ENCODE measurements around the gene UNC5C.

Gene UNC5C

DNA sequence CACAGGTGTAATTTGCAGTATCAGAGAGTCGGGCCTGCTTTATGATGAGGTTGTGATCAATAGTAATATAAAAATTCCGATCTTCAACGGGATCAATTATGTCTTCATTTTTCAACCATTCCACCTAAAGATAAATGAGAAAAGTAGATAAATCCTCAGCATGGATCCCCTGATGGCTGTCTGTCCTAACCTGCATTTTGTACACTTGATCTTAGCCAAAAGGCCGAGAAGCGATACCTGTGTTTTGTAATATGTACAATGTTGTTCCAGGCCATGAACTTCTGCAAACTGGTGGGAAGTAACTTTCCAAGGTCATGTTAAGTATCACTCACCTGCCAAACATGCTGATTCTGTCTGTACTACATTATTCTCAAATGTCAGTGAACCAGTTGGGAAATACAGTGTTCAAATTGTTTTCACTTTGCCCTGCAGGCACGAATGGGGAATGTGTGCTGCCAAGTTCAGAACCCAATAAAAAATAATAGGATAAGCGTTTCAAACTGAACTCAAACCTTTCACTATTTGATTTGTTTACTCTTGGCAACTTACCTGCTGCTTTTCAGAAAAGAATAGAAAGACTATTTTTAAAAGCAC, 298.1 kb downstream of the UNC5C start:
- TF ChIP-seq CTCF (IDR thresholded peaks at IDR 0.05; ENCODE audit: insufficient read depth, low read length, poor library complexity, severe bottlenecking), result no peak
- DNase-seq (ENCODE audit: extremely low read depth, insufficient read length), result no peak
- no peak overlapping the region for H3K4me3 ChIP-seq (replicated peaks; ENCODE audit: low read depth, low read length)
- no peaks in the 10 kb centered on the region; the same call in 1 of the 2 replicates for H3K27me3 ChIP-seq (replicated peaks; ENCODE audit: control insufficient read depth, insufficient read depth, low read length)
- no peaks in the 10 kb centered on the region for H3K36me3 ChIP-seq (ENCODE audit: control insufficient read depth, insufficient read depth, low read length)

- no peaks in the 10 kb centered on the region for H3K27me3 ChIP-seq (replicated peaks; ENCODE audit: control insufficient read depth, insufficient read depth, low read length)
- no peak for DNase-seq (ENCODE audit: extremely low read depth, insufficient read length)
- no peak overlapping the region for H3K4me3 ChIP-seq (replicated peaks; ENCODE audit: low read depth, low read length)
- no peaks in the 10 kb centered on the region for H3K36me3 ChIP-seq (ENCODE audit: control insufficient read depth, insufficient read depth, low read length)
- no peak for TF ChIP-seq CTCF (IDR thresholded peaks at IDR 0.05; ENCODE audit: insufficient read depth, low read length, poor library complexity, severe bottlenecking)
Observed at GRCh38 chr4:95249426-95250021, 299.2 kb downstream of the UNC5C start.

DNA sequence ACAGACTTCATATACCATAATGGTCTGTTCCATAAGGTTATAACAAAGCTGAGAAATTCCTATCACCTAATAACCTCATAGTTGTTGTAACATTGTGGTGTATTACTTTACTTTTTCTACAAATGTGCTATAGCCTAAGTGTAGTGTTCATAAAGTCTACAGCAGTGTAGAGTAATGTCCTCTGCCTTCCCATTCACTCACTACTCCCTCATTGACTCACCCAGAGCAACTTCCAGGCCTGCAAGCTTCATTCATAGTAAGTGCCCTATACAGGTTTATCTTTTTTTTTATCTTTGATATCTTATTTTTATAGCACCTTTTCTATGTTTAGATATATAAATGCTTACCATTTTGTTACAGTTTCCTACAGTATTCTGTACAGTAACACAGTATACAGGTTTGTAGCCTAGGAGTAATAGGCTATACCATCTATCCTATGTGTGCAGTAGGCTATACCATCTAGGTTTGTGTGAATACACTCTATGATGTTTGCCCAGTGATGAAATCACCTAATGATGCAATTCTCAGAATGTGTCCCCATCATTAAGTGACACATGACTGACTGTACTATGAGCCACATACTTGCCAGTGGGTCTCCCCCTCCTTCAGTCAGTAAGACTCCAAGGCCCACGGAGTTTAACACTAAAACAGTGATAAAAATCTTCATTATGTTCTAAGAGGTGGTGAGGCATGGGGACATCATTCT, 299.9 kb downstream of the UNC5C start:
- DNase-seq (ENCODE audit: extremely low read depth, insufficient read length), result no peak
- H3K4me3 ChIP-seq (replicated peaks; ENCODE audit: low read depth, low read length), result no peak overlapping the region
- no peak for TF ChIP-seq CTCF (IDR thresholded peaks at IDR 0.05; ENCODE audit: insufficient read depth, low read length, poor library complexity, severe bottlenecking)
- H3K27me3 ChIP-seq (replicated peaks; ENCODE audit: control insufficient read depth, insufficient read depth, low read length), result no peaks in the 10 kb centered on the region
- H3K36me3 ChIP-seq (ENCODE audit: control insufficient read depth, insufficient read depth, low read length), result no peaks in the 10 kb centered on the region

- DNase-seq (ENCODE audit: extremely low read depth, insufficient read length), result no peak
- Histone ChIP-seq H3K4me3 (replicated peaks; ENCODE audit: low read depth, low read length) (no peak overlapping the region), H3K36me3 (ENCODE audit: control insufficient read depth, insufficient read depth, low read length) (no peaks in the 10 kb centered on the region), H3K27me3 (replicated peaks; ENCODE audit: control insufficient read depth, insufficient read depth, low read length) (no peaks in the 10 kb centered on the region)
- no peak for TF ChIP-seq CTCF (IDR thresholded peaks at IDR 0.05; ENCODE audit: insufficient read depth, low read length, poor library complexity, severe bottlenecking)
Observed at GRCh38 chr4:95243892-95244291, 304.9 kb downstream of the UNC5C start.

DNA sequence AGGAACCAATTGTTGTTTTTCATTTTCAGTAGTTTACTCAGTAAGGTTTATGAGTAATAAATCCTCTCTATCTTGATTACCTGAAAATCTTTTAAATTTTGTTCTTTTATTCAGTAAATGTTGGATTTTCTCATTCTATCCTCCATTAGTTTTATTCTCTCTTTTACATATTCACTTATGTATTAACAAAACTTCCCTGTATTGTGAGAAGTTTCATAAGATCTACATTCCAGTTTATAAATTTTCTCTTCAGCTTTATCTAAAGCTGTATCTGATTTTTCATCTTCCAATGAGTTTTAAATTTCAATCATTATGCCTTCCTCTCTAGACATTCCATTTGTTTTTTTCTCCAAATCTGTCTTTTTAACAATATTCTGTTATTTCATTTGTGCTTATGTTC, 310.2 kb downstream of the UNC5C start:
- Histone ChIP-seq H3K36me3 (ENCODE audit: control insufficient read depth, insufficient read depth, low read length) (no peaks in the 10 kb centered on the region), H3K4me3 (replicated peaks; ENCODE audit: low read depth, low read length) (no peak overlapping the region), H3K27me3 (replicated peaks; ENCODE audit: control insufficient read depth, insufficient read depth, low read length) (no peaks in the 10 kb centered on the region)
- DNase-seq (ENCODE audit: extremely low read depth, insufficient read length), result no peak
- no peak for TF ChIP-seq CTCF (IDR thresholded peaks at IDR 0.05; ENCODE audit: insufficient read depth, low read length, poor library complexity, severe bottlenecking)
